ENCODE results near the gene TRMT112. TPM values are rescaled to one million over a fixed set of nuclear protein-coding genes. Genes with fewer than 3 reads are reported as not detected.
"Not testable (repeated sequence)": the region's sequence is repeated elsewhere in the genome, so short reads cannot be mapped to it uniquely, and the experiment has no call there.

The TRMT112 gene
- polyA plus RNA-seq, 2 of the 4 experiments (the other 2 are of a cell fraction): 363 to 440 TPM

DNA sequence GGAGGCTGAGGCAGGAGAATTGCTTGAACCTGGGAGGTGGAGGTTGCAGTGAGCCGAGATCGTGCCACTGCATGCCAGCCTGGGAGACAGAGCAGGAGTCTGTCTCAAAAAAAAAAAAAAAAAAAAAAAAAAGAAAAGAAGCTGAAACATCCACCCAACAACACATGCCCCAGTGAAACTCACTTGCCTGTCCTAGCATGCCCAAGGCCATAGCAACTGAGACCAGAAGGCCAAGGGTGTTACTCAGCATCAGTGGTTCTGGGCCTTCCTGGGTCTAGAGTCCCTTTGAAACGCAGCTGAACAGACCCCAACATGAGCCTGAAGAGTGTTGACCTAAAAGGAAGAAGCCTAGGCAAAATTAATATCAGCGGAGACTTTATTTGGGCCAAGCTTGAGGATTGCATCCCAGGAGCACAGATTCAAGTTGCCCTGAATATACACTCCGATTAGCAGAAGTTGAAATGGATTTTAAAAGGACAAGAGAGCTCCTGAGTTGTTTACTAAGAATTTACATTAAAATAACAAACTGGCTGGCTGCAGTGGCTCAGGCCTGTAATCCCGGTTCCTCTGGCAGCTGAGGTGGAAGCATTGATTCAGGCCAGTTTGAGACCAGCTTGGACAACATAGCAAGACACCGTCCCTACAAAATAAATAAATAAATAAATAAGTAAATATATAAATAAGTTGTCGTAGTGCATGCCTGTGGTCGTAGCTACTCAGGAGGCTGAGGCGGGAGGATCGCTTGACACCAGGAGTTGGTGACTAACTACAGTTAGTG, 7.5 kb upstream of the TRMT112 start:
- Histone ChIP-seq H3K4me3 (no peak overlapping the region), H3K9me3 (no peaks in the 10 kb centered on the region), H3K27ac (no peak overlapping the region), H3K4me1 (no peaks in the 10 kb centered on the region; the same call in 2 of the 3 replicates), H3K4me2 (no peak overlapping the region)
- no peak for TF ChIP-seq HMGXB4 (CRISPR knock-in tag; IDR thresholded peaks at IDR 0.05; ENCODE audit: borderline replicate concordance)
- TF ChIP-seq RCOR1 (IDR thresholded peaks at IDR 0.05; ENCODE audit: low read depth, low read length): no peak
- no peak for TF ChIP-seq KDM1A (IDR thresholded peaks at IDR 0.05; ENCODE audit: low read depth)
- TF ChIP-seq HDAC2 (IDR thresholded peaks at IDR 0.05): no peak
- TF ChIP-seq JUNB (IDR thresholded peaks at IDR 0.05): no peak
- DNase-seq (ENCODE audit: low read depth in 1 of 2, low spot score in 1 of 2): no peak
- FAIRE-seq: no peak
- 88% methylated on average over 11 of the region's 11 CpGs for WGBS (ENCODE audit: missing lambda C conversion rate)
- ChIA-PET CTCF (interaction anchor here (1.2 to 13.4 kb wide), 6 partner anchors 7 to 120 kb away, joined by 3 to 312 read pairs (median 5); partner anchors contain the start of genes CATSPERZ, CCDC88B, ESRRA and PRDX5), POLR2A (no interaction called here)
- ATAC-seq: no peak

DNA sequence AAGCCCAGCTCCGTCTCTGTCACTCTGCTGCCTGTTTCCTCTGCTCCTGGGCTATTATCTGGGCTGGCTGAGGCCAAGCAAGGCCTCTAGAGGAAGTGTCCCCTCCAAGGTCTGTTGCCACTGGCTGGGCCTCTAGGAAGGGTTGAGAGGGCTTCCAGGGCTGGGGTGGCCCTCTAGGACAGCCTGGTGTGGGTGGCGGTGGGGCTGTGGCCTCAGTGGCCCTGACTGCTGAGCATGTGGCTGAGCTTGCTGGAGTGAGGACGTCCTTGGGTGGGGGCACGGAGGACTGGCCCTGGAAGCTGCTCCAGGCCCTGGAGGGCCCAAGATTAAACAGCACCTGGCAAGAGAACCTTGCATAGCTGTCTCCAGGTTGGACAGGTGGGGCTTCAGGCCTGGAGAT, 6.6 kb upstream of the TRMT112 start:
- ATAC-seq: peak in 1 of 2 experiments; percentile 5; a peak in 1 of 6 replicates
- 0 out of 6 replicates have a peak overlapping the region, but pooled peaks of 1 of the 2 experiments have one; percentile 26 for H3K27ac ChIP-seq
- H3K4me3 ChIP-seq; H3K9me3 ChIP-seq; FAIRE-seq; DNase-seq (ENCODE audit: low read depth in 1 of 2, low spot score in 1 of 2); H3K4me2 ChIP-seq; H3K4me1 ChIP-seq; POLR2A ChIA-PET: not testable (repeated sequence)
- CTCF ChIA-PET: interaction anchor here (1.2 to 13.4 kb wide), 6 partner anchors 8 to 119 kb away, joined by 3 to 312 read pairs (median 24); partner anchors contain the start of genes CATSPERZ, CCDC88B and ESRRA
- 89% methylated on average over 4 of the region's 4 CpGs for WGBS (ENCODE audit: missing lambda C conversion rate)

DNA sequence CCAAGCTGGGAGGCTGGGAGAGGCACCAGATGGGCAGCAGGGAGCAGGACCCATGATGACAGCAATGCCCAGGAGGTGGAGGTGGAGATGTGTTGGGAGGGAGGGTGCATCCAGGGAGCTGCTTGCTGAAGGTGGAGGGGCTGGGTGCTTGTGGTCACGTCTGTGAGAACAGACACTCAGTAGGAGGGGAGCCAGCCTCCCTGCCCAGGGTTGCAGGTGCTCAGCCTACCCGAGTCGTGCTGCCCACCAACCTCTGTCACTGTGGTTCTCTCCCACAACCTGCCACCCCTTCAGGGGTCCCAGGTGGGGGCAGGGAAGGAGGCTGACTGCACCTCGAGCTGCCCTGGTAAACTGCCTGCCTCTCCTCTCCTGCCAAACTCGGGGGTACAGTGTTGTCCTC, 6.0 kb upstream of the TRMT112 start:
- FAIRE-seq (no peak), DNase-seq (ENCODE audit: low read depth in 1 of 2, low spot score in 1 of 2) (no peak), ATAC-seq (no peak)
- Histone ChIP-seq H3K4me1 (peaks cover 8% of the 10 kb centered on the region; the same call in 2 of the 3 replicates), H3K27ac (no peak overlapping the region), H3K9me3 (no peaks in the 10 kb centered on the region), H3K4me3 (no peak overlapping the region), H3K4me2 (no peak overlapping the region)
- ChIA-PET POLR2A (no interaction called here), CTCF (interaction anchor here (0.6 to 13.4 kb wide), 7 partner anchors 9 to 119 kb away, joined by 3 to 312 read pairs (median 6); partner anchors contain the start of genes CATSPERZ, CCDC88B and ESRRA)
- no peak for TF ChIP-seq CHD2 (IDR thresholded peaks at IDR 0.05; ENCODE audit: low read length, partially characterized antibody)
- TF ChIP-seq, protein P1, sequence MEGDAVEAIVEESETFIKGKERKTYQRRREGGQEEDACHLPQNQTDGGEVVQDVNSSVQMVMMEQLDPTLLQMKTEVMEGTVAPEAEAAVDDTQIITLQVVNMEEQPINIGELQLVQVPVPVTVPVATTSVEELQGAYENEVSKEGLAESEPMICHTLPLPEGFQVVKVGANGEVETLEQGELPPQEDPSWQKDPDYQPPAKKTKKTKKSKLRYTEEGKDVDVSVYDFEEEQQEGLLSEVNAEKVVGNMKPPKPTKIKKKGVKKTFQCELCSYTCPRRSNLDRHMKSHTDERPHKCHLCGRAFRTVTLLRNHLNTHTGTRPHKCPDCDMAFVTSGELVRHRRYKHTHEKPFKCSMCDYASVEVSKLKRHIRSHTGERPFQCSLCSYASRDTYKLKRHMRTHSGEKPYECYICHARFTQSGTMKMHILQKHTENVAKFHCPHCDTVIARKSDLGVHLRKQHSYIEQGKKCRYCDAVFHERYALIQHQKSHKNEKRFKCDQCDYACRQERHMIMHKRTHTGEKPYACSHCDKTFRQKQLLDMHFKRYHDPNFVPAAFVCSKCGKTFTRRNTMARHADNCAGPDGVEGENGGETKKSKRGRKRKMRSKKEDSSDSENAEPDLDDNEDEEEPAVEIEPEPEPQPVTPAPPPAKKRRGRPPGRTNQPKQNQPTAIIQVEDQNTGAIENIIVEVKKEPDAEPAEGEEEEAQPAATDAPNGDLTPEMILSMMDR (IDR thresholded peaks at IDR 0.05): no peak
- no peak for TF ChIP-seq TP53 (CRISPR knock-in tag; IDR thresholded peaks at IDR 0.05)
- no peak for TF ChIP-seq KDM1A (IDR thresholded peaks at IDR 0.05; ENCODE audit: low read depth)
- no peak for TF ChIP-seq POLR2AphosphoS2 (conservative IDR thresholded peaks at IDR 0.05; ENCODE audit: low read length)
- TF ChIP-seq RNF2 (IDR thresholded peaks at IDR 0.05; ENCODE audit: borderline replicate concordance, low read depth): no peak
- no peak for TF ChIP-seq NPAS2 (CRISPR knock-in tag; IDR thresholded peaks at IDR 0.05; ENCODE audit: borderline replicate concordance)
- no peak for TF ChIP-seq RCOR1 (IDR thresholded peaks at IDR 0.05; ENCODE audit: low read depth, low read length)
- TF ChIP-seq MAZ (IDR thresholded peaks at IDR 0.05; ENCODE audit: borderline replicate concordance, low read depth, low read length): no peak
- TF ChIP-seq HEYL (CRISPR knock-in tag; IDR thresholded peaks at IDR 0.05): no peak
- TF ChIP-seq JUN (IDR thresholded peaks at IDR 0.05): no peak
- TF ChIP-seq, protein P2, sequence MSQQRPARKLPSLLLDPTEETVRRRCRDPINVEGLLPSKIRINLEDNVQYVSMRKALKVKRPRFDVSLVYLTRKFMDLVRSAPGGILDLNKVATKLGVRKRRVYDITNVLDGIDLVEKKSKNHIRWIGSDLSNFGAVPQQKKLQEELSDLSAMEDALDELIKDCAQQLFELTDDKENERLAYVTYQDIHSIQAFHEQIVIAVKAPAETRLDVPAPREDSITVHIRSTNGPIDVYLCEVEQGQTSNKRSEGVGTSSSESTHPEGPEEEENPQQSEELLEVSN (IDR thresholded peaks at IDR 0.05; ENCODE audit: borderline replicate concordance, low read depth): no peak
- TF ChIP-seq SREBF2 (IDR thresholded peaks at IDR 0.05): no peak
- TF ChIP-seq FOXS1 (CRISPR knock-in tag; IDR thresholded peaks at IDR 0.05): no peak
- TF ChIP-seq EHMT2 (IDR thresholded peaks at IDR 0.05; ENCODE audit: low read depth): no peak
- TF ChIP-seq PHF8 (IDR thresholded peaks at IDR 0.05; ENCODE audit: borderline replicate concordance, low read depth): no peak
- 72% methylated on average over 5 of the region's 5 CpGs for WGBS (ENCODE audit: missing lambda C conversion rate)

Data from A549 (cell line).